GM12878 (cell line): Measurements from ENCODE around the gene LRRC4B. TPM values are rescaled to one million over a fixed set of nuclear protein-coding genes. Genes with fewer than 3 reads are reported as not detected.

ENCODE experiments used
- ATAC-seq: fragments of 200-7000 bp; cut with Tn5 transposase; 3 replicates; pipeline ENCODE4 v1.9.1; 2020; ENCODE audit warnings: mild to moderate bottlenecking, moderate library complexity
- BruUV-seq: library from RNA; stranded (reverse); fragments of 400-500 nt; replicated peaks from 2 replicates; lab custom pipeline; 2021; lab: Mats Ljungman, UMichigan
- CTCF ChIA-PET: fragments of 300-600 bp; sonication (Branson Sonifier 250); formaldehyde crosslinking; extraction: SDS; loops from one replicate; lab custom pipeline; 2021; ENCODE audit warnings: inconsistent platforms; lab: Yijun Ruan, JAX
- POLR2A ChIA-PET: fragments of 350-600 bp; formaldehyde crosslinking; extraction: SDS; loops from one replicate; lab custom pipeline; 2021; ENCODE audit warnings: inconsistent platforms; lab: Charles Lee
- RAD21 ChIA-PET: fragments of 300-600 bp; sonication (Branson Sonifier 250); formaldehyde crosslinking; loops from one replicate; lab custom pipeline; 2023; ENCODE audit warnings: antibody characterized with exemption; ENCODE audit not compliant: unreplicated experiment; lab: Charles Lee
- SMC1A ChIA-PET: fragments of 300-600 bp; sonication (Branson Sonifier 250); formaldehyde crosslinking; loops from one replicate; lab custom pipeline; 2023; ENCODE audit not compliant: unreplicated experiment, uncharacterized antibody; lab: Charles Lee
- DNase-seq: peaks from one replicate; pipeline ENCODE4 v3.0.0-alpha.2; 2011; ENCODE audit warnings: low read depth, low spot score
- FAIRE-seq: peaks from 3 replicates; lab custom pipeline; 2011; peaks lifted over from hg19 to GRCh38; lab: Jason Lieb, UNC
- H2AFZ ChIP-seq: 2 replicates; pipeline ENCODE4 v1.6.0; 2011; ENCODE audit warnings: low read depth, low read length, control low read depth; ENCODE audit not compliant: control insufficient read depth
- H3K27ac ChIP-seq: 2 replicates; pipeline ENCODE4 v1.5.1; 2011; ENCODE audit warnings: control low read depth; ENCODE audit not compliant: control insufficient read depth, insufficient read depth
- H3K27me3 ChIP-seq, 2 experiments: replicated peaks in 1 of 2; 2 replicates each; pipeline versions ENCODE4 v1.6.0 to v1.6.1; 2011; ENCODE audit warnings: low read length in 1 of 2; ENCODE audit not compliant: control insufficient read depth in 2 of 2, insufficient read depth in 2 of 2
- H3K36me3 ChIP-seq, 2 experiments: 2 replicates each; pipeline ENCODE4 v1.5.1; 2011; ENCODE audit warnings: low read length in 1 of 2; ENCODE audit not compliant: control insufficient read depth in 2 of 2, insufficient read depth in 2 of 2
- H3K4me1 ChIP-seq: 2 replicates; pipeline ENCODE4 v1.6.1; 2011; ENCODE audit warnings: mild to moderate bottlenecking, low read length, moderate library complexity, mixed read lengths; ENCODE audit not compliant: control insufficient read depth, insufficient read depth
- H3K4me2 ChIP-seq: 2 replicates; pipeline ENCODE4 v1.6.0; 2011; ENCODE audit warnings: control low read depth; ENCODE audit not compliant: control insufficient read depth, insufficient read depth
- H3K4me3 ChIP-seq: fragments of 200-600 bp; sonication (generic); 2 replicates; pipeline ENCODE4 v1.5.1; 2016
- H3K79me2 ChIP-seq: 2 replicates; pipeline ENCODE4 v1.6.0; 2011; ENCODE audit warnings: low read length; ENCODE audit not compliant: control insufficient read depth, insufficient read depth
- H3K9ac ChIP-seq: 2 replicates; pipeline ENCODE4 v1.8.0; 2011; ENCODE audit warnings: low read length, control low read depth, mixed read lengths; ENCODE audit not compliant: control insufficient read depth, insufficient read depth
- H3K9me3 ChIP-seq: replicated peaks from 3 replicates; pipeline ENCODE4 v1.5.1; 2011; ENCODE audit warnings: mild to moderate bottlenecking, low read length; ENCODE audit not compliant: control insufficient read depth, insufficient read depth
- H4K20me1 ChIP-seq: 2 replicates; pipeline ENCODE4 v1.6.0; 2011; ENCODE audit not compliant: control insufficient read depth, insufficient read depth
- CHD2 ChIP-seq: IDR thresholded peaks from 2 replicates; pipeline ENCODE4 v1.6.1; 2011; ENCODE audit warnings: low read depth, low read length, improper control_type of control experiment, borderline replicate concordance
- KDM1A ChIP-seq: fragments of 200-600 bp; sonication (generic); IDR thresholded peaks from 2 replicates; pipeline ENCODE4 v1.6.1; 2016; ENCODE audit warnings: borderline replicate concordance
- KLF5 ChIP-seq: fragments of 450-650 bp; IDR thresholded peaks from 2 replicates; pipeline ENCODE4 v1.6.1; 2014; ENCODE audit warnings: mild to moderate bottlenecking; ENCODE audit not compliant: partially characterized antibody
- NR2C1 ChIP-seq: fragments of 450-650 bp; IDR thresholded peaks from 2 replicates; pipeline ENCODE4 v1.6.1; 2017; ENCODE audit warnings: antibody characterized with exemption, mild to moderate bottlenecking, moderate library complexity
- PAX8 ChIP-seq: fragments of 450-650 bp; IDR thresholded peaks from 2 replicates; pipeline ENCODE4 v1.6.1; 2017; ENCODE audit warnings: mild to moderate bottlenecking, moderate library complexity
- SMC3 ChIP-seq: IDR thresholded peaks from 2 replicates; pipeline ENCODE4 v1.6.1; 2011; ENCODE audit warnings: low read length, improper control_type of control experiment, borderline replicate concordance
- SREBF1 ChIP-seq: IDR thresholded peaks from 2 replicates; pipeline ENCODE4 v1.6.1; 2012; ENCODE audit warnings: mild to moderate bottlenecking, low read length
- TAF1 ChIP-seq: IDR thresholded peaks from 2 replicates; pipeline ENCODE4 v1.6.1; 2011; ENCODE audit warnings: mild to moderate bottlenecking, low read depth, low read length, borderline replicate concordance
- TCF3 ChIP-seq: IDR thresholded peaks from 2 replicates; pipeline ENCODE4 v1.6.1; 2012; ENCODE audit warnings: low read depth, mild to moderate bottlenecking, low read length, borderline replicate concordance; ENCODE audit not compliant: insufficient read depth
- ZNF274 ChIP-seq: IDR thresholded peaks from one replicate; pipeline ENCODE4 v1.8.0; 2011; ENCODE audit not compliant: insufficient read length, insufficient read depth
- ZNF622 ChIP-seq: fragments of 450-650 bp; IDR thresholded peaks from 2 replicates; pipeline ENCODE4 v1.6.1; 2017; ENCODE audit warnings: mild to moderate bottlenecking, inconsistent platforms
- WGBS: methylation state at CpG from one replicate; pipeline ENCODE4 v1.1.6; 2016; ENCODE audit warnings: low lambda C conversion rate; ENCODE audit not compliant: insufficient replicate concordance, insufficient coverage; ENCODE audit errors: missing lambda C conversion rate; 5-methylcytosine and 5-hydroxymethylcytosine counted together
- in situ Hi-C: fragments of 300-500 bp; cut with MboI; formaldehyde crosslinking; loops from 9 replicates; pipeline ENCODE4 v1.14.3; 2018; ENCODE audit warnings: mixed read lengths
- intact Hi-C: fragments of 100-400 bp; cut with micrococcal nuclease; formaldehyde crosslinking; loops from one replicate; pipeline ENCODE4 v1.14.2; 2022; ENCODE audit not compliant: unreplicated experiment
- polyA plus RNA-seq, 11 experiments: library from polyadenylated mRNA; depleted of rRNA in 4 of 11; unstranded in 6 of 11; stranded (reverse) in 5 of 11; fragments of >200 nt; fragmentation: Nextera tagmentation in 4 of 11; fragmentation: Illumina TruSeq in 1 of 11; extraction: Ambion mirVana in 4 of 11; extraction: Trizol in 1 of 11; gene quantifications; 1 replicate in 1 of 11; 2 replicates in 10 of 11; pipeline versions ENCODE4 v1.2.1 to v1.2.3, GENCODE V29; 2011 to 2016; ENCODE audit warnings: inconsistent platforms in 2 of 11, missing spikeins in 2 of 11, low read depth in 1 of 11
- total RNA-seq, 4 experiments: library from RNA; depleted of rRNA in 3 of 4; stranded (reverse); fragments of >200 nt in 3 of 4; fragmentation: Illumina TruSeq in 1 of 4; extraction: Trizol in 1 of 4; gene quantifications; 2 replicates each; pipeline versions ENCODE4 v1.2.1 to v1.2.3, GENCODE V29; 2013 to 2021
- TF ChIP-seq, protein P1 (sequence below): IDR thresholded peaks from 2 replicates; pipeline ENCODE4 v1.6.1; 2012; ENCODE audit warnings: improper control_type of control experiment, low read depth, low read length; ENCODE audit not compliant: insufficient replicate concordance
- TF ChIP-seq, protein P2 (sequence below): IDR thresholded peaks from 2 replicates; pipeline ENCODE4 v1.6.1; 2011; ENCODE audit warnings: low read depth, mild to moderate bottlenecking, low read length, moderate library complexity, borderline replicate concordance; ENCODE audit errors: extremely low read depth

The LRRC4B gene
- total and polyA plus RNA-seq, 10 of the 15 experiments (the other 5 are each of a cell fraction or from before 2014, with no cell fraction given) = 0.14 TPM; not detected in 9

DNA sequence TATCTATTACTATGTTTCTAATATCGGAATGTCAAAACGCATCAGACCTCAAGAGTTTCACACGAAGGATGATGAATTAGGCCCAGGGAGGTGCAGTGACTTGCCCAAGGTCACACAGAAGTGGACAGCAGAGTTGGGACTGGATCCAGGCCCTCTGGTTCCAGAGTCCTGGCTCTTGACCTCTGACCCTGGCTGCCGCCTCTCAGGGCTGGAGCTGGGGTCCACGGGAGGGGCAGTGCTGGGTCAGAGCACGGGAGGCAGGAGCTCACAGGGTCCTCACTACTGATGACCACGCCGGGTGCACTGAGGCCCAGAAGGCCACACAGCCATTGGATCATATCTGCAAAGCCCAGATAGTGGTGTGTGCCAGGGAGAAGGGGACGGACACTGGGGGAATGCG is 45.4 kb downstream of the LRRC4B start:
- WGBS = 53% methylated on average over 10 of the region's 10 CpGs
- Histone ChIP-seq H3K79me2 (no peaks in the 10 kb centered on the region), H2AFZ (no peak overlapping the region), H3K4me3 (no peak overlapping the region), H4K20me1 (no peaks in the 10 kb centered on the region), H3K27me3 (no peaks in the 10 kb centered on the region), H3K36me3 (no peaks in the 10 kb centered on the region), H3K4me1 (no peaks in the 10 kb centered on the region), H3K9ac (no peak overlapping the region), H3K9me3 (no peaks in the 10 kb centered on the region), H3K4me2 (no peak overlapping the region), H3K27ac (no peak overlapping the region)
- TF ChIP-seq, protein P1, sequence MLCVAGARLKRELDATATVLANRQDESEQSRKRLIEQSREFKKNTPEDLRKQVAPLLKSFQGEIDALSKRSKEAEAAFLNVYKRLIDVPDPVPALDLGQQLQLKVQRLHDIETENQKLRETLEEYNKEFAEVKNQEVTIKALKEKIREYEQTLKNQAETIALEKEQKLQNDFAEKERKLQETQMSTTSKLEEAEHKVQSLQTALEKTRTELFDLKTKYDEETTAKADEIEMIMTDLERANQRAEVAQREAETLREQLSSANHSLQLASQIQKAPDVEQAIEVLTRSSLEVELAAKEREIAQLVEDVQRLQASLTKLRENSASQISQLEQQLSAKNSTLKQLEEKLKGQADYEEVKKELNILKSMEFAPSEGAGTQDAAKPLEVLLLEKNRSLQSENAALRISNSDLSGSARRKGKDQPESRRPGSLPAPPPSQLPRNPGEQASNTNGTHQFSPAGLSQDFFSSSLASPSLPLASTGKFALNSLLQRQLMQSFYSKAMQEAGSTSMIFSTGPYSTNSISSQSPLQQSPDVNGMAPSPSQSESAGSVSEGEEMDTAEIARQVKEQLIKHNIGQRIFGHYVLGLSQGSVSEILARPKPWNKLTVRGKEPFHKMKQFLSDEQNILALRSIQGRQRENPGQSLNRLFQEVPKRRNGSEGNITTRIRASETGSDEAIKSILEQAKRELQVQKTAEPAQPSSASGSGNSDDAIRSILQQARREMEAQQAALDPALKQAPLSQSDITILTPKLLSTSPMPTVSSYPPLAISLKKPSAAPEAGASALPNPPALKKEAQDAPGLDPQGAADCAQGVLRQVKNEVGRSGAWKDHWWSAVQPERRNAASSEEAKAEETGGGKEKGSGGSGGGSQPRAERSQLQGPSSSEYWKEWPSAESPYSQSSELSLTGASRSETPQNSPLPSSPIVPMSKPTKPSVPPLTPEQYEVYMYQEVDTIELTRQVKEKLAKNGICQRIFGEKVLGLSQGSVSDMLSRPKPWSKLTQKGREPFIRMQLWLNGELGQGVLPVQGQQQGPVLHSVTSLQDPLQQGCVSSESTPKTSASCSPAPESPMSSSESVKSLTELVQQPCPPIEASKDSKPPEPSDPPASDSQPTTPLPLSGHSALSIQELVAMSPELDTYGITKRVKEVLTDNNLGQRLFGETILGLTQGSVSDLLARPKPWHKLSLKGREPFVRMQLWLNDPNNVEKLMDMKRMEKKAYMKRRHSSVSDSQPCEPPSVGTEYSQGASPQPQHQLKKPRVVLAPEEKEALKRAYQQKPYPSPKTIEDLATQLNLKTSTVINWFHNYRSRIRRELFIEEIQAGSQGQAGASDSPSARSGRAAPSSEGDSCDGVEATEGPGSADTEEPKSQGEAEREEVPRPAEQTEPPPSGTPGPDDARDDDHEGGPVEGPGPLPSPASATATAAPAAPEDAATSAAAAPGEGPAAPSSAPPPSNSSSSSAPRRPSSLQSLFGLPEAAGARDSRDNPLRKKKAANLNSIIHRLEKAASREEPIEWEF = no peak
- no peak for TF ChIP-seq PAX8
- no peak for TF ChIP-seq TAF1
- TF ChIP-seq NR2C1 = no peak
- no peak for TF ChIP-seq SREBF1
- no peak for TF ChIP-seq SMC3
- TF ChIP-seq KDM1A = no peak
- TF ChIP-seq, protein P2, sequence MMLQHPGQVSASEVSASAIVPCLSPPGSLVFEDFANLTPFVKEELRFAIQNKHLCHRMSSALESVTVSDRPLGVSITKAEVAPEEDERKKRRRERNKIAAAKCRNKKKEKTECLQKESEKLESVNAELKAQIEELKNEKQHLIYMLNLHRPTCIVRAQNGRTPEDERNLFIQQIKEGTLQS = no peak
- no peak for TF ChIP-seq ZNF274
- TF ChIP-seq CHD2 = no peak
- TF ChIP-seq ZNF622 = no peak
- TF ChIP-seq KLF5 = no peak
- no peak for TF ChIP-seq TCF3
- RAD21 ChIA-PET = no interaction called here
- intact Hi-C loops = no loop called here
- SMC1A ChIA-PET = no interaction called here
- FAIRE-seq (no peak), DNase-seq (no peak), ATAC-seq (no peak)
- BruUV-seq = no TSS peak
- in situ Hi-C loops = no loop called here
- CTCF ChIA-PET = no interaction called here
- POLR2A ChIA-PET = no interaction called here
